HG02759 (cell line): ENCODE measurements around the gene GNAI3.

Source experiments
- ATAC-seq: cut with Tn5 transposase; IDR thresholded peaks from one replicate; pipeline ENCODE4 v1.9.1; 2021; ENCODE audit warnings: mild to moderate bottlenecking, moderate library complexity; ENCODE audit not compliant: unreplicated experiment

The GNAI3 gene

GRCh38 chr1:109622137-109622892 is 73.9 kb downstream of the GNAI3 start:
- ATAC-seq = no peak

- no peak for ATAC-seq
Observed at GRCh38 chr1:109622895-109623294, 74.5 kb downstream of the GNAI3 start.

GRCh38 chr1:109623601-109624161 is 75.3 kb downstream of the GNAI3 start:
- no peak for ATAC-seq

- peak; percentile 32 for ATAC-seq
Observed at GRCh38 chr1:109624201-109625010, 76.0 kb downstream of the GNAI3 start.

GRCh38 chr1:109625176-109625575 is 76.8 kb downstream of the GNAI3 start:
- no peak for ATAC-seq

- ATAC-seq = no peak
Observed at GRCh38 chr1:109625601-109626560, 77.5 kb downstream of the GNAI3 start.

- ATAC-seq = no peak
Observed at GRCh38 chr1:109626682-109627408, 78.4 kb downstream of the GNAI3 start.

GRCh38 chr1:109627692-109628399 is 79.4 kb downstream of the GNAI3 start:
- no peak for ATAC-seq

GRCh38 chr1:109628540-109629321 is 80.3 kb downstream of the GNAI3 start:
- no peak for ATAC-seq

GRCh38 chr1:109629372-109630030 is 81.1 kb downstream of the GNAI3 start:
- no peak for ATAC-seq

GRCh38 chr1:109630081-109630897 is 81.9 kb downstream of the GNAI3 start:
- ATAC-seq = no peak

- ATAC-seq = no peak
Observed at GRCh38 chr1:109630898-109631512, 82.6 kb downstream of the GNAI3 start.

GRCh38 chr1:109631513-109632505 is 83.4 kb downstream of the GNAI3 start:
- ATAC-seq = no peak

- no peak for ATAC-seq
Observed at GRCh38 chr1:109632671-109633346, 84.4 kb downstream of the GNAI3 start.

- no peak for ATAC-seq
Observed at GRCh38 chr1:109634292-109634691, 85.9 kb downstream of the GNAI3 start.
